Kidney capillary endothelial cell (primary cell): ENCODE measurements around the gene GUCY2C.

Source experiments
- DNase-seq: peaks from one replicate; pipeline ENCODE4 v3.0.0-alpha.2; 2018; ENCODE audit warnings: low spot score

GUCY2C gene

DNA sequence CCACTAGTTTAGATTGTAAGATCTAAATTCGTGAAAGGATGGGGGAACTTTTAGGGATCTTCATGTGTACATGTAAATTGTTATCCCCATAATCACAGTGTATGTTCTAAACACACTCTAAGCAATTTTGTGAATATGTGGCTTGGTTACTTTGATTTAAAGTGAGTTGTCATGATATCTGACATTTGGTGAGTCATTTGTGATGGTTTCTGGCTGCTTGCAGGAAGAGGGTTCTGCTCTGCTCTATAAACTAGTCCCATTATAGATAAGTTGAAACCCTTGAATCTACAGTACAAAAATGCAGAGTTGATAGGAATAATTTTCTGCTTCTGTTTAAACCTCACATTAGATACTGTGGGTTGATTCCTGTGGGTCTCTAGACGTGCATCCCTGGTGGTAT, 14.8 kb downstream of the GUCY2C start:
- DNase-seq = no peak

DNA sequence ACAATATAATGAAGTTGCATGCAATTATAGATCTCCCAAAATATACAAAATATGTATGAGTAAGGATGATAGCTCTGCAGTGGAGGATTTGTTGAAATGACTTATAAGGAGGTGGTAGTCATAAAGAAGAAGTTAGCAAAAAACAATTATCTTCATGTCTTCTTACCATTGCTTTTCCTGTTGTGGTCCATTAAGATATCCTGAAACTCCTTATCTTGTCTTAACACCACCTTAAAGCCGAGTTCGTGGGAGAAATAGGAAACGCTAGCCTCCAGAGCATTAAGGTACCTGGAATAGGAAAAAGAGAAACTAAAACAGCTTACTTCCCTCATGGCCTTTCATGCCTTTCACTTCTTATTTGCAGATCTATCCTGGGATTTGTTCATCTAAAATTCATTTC, 15.2 kb downstream of the GUCY2C start:
- no peak for DNase-seq

DNA sequence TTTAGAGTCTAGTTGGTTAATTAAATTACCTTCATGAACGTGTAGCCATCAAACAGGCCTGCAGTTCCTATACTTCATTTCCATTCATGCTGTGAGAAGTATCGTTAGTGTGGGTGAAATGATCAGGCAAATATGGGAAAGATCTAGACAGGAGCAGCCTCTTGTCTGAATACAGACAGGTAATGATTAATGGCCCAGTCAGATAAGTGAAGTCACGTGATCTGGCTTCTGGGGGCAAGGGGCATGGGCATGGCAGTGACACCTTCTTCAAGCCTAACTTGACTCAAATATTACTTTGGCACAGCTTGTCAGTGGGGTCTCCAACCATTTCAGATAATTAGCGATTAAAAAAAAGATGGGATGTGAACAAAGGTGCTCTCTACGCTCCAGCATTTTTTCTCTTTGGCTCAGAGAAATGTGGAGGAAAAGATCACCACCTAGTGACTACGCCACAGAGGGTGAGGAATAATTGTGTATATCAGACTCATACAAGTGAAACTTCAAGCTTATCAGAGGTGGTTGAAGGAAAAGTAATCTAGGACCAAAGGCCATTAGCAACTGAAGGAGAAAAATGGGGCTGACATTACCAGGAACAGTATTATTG, 17.8 kb downstream of the GUCY2C start:
- no peak for DNase-seq

DNA sequence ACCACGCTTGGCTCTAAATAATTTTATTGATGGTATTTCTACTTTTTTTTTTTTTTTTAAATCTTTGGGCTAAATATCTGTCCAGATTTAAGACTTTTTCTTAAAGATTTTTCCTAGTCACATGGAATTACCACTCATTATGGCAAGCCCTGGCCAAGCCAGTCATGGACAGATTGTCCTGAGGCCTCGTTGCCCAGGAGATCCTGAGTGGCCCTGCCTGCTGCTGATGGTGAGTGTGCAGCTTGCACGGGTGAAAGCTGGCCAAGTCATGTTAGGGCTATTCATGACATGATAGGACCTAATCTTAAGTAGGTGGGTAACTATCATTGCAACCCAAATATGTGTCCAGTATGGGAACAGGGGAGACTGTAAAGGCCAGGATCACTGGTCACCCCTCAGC, 27.8 kb downstream of the GUCY2C start:
- no peak for DNase-seq

DNA sequence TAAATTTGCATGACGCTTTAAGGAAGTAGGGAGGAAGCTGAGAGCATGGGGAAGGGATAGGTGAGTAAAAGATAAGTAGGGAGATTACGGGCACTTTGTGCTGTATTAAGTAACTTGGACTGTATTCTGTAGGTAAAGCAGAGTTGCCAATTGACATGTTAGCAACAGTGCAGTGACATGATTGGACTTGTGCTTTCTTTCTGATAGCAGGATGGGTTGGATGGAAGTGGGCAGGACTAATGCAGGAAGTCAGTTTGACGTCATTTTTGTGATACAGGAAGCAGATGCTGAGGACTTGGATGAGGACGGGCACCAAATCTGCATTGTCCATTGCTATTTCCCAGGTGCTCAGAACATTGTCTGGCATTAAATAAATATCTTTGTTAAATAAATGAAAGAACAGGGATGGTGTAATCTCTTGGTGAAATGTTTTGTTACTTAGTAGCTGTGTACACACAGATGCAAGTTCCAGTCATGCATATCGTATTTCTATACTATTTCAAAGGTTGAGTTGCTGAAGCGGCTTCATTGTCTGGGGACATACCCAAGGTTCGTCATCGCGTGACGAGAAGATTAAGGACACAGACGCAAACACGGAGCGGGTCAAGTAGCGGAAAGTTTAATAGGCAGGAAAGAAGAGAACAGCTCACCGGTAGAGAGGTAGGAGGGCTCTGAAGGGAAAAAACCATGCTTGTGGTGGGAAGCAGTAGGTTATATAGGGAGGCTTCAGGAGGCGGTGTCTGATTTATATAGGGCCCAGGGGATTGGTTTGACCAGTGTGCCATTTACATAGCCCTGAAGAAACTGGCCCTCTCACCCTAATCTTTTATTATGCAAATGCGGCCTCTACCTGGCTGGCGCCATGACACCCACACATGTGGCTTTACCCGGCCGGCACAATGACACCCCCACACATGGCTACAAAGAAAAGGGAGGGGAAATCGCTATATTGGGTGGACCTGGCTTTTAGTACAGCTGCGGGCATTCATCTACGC, 30.7 kb downstream of the GUCY2C start:
- no peak for DNase-seq

DNA sequence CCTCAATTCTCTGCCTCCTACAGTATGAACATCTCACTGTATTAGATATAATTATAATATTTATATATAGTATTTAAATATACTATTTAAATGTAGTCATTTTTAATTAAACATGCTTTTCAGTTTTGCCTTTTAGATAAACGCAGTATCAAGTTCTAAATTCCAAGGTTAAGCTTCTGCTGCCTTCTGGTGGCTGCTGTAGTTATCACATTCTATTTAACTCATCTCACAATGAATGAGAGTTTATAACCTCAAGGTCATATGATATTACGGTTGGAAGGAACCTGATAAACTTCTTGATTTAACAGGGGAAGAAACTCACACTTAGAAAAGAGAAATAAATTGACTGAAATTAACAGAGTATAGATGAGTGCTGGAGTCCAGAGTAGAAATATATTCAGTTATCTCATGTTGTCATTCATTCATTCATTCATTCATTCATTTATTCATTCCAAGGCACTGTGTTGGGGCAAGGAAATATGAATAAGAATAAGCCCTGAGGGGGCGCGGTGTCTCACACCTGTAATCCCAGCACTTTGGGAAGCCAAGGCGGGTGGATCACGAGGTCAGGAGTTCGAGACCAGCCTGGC, 31.9 kb downstream of the GUCY2C start:
- DNase-seq = peak; percentile 20

DNA sequence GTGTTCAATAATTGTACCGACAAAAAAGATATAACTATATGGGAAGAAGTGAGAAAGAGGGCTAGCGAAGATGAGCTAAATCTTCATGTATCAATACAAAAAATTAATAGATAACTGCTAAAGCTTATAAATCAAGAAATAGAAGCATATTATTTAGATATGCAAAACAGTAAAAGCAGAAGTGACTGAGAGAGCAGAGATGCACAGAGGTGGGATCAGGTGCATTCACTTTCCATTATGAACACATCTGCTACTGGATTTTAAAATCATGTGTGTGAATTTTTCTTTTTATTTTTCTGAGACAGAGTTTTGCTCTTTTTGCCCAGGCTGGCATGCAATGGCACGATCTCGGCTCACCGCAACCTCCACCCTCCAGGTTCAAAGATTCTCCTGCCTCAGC, 33.4 kb downstream of the GUCY2C start:
- no peak for DNase-seq

DNA sequence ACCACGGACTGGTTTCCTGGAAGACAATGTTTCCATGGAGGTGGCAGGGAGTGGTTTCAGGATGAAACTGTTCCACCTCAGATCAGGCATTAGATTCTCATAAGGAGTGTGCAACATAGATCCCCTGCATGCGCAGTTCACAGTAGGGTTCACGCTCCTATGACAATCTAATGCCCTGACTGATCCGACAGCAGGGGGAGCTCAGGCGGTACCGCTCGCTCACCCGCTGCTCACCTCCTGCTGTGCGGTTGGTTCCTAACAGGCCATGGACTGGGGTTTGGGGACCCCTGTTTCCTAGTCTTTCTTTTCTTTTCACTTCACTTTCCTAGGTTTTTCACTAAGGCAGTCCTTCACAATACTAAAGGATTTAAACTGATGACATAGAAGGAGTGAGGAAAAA, 39.6 kb downstream of the GUCY2C start:
- no peak for DNase-seq

DNA sequence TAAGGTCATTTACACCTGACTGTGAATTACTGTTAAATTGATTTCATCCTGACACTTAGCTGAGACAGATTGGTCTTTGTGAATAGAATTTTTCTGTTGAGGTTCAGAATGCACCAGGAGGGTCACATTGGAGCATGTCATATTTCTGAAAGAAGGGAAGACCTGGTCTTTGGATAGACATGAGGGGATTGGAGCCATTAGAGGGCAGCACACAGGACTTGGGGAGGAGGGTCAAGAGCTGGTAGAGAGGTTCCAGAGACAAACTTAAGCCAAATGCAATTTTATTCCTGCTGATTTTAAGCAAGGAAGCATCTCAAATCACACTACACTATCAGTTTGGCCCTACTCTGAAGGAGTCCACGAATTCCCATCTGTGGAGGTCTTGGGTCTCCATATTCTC, 41.1 kb downstream of the GUCY2C start:
- no peak for DNase-seq

DNA sequence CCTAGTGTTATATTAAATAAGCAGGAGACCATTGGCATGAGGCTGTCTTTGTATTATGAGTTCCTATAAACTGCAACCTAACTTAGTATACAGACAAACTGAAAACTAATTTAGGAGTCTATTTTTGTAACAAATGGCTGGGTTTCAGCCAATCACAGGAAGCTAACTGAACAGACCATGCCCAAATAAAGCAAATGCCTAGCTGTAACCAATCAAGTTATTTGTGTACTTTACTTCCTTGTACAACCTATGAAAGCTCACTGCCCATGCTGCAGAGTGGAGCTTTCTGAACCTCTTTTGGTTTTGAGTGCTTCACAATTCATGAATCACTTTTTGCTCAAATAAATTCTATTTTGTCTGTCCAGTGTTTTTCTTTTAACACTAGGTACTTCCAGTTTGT, 41.6 kb downstream of the GUCY2C start:
- no peak for DNase-seq

DNA sequence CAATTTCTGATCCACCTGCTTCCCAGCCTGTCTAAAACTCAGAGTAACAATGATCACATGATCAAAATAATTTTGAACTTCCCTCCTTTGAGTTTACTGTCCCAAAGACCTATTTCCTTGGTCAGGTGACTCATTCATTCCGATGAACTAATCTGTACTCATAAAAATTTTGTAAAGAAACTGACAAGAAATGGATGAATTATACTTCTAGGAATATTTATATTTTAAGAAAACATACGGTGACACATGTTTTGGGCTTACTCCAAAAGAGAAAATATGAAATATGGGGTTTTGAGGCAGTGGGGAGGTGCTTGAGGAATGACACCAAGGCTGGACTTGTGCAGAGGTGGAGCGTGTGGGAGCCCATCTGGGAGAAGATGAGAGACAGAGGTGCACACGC, 42.0 kb downstream of the GUCY2C start:
- no peak for DNase-seq

DNA sequence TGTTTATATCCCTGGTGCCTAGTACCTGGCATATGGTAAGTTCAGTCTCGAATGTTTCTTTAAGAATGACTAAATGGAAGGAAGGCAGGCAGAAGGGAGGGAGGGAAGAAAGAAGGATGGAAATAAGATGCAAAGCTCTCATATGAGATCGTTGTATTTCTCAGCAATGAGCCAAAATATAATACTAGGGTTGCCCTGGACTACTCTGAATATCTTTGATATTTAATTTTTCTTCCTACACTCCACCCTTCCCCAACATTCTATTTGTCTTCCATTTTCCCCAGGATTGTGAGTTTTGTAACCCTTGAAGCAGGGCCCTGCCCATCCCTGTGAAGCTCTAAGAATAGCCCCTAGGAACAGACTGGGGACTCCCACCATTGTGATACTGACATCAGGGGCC, 43.9 kb downstream of the GUCY2C start:
- no peak for DNase-seq

DNA sequence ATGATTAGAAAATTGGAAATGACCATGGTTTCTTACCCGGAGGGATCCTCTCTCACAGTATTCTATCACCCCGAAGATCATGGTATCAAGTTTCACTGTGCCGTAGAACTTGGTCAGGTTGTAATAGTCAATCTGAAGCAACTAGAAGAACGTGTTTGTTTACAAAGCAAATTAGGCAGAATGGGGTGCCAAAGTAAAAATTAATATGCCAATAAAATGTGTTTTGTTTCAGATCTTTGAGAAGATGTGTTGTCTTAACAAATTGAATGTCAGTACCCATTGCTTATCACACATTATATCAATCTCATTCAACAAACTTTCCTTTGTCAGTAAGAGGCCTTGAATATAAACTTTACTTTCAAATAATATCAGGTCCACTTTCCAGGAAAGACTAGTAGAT, 45.0 kb downstream of the GUCY2C start:
- DNase-seq = no peak

DNA sequence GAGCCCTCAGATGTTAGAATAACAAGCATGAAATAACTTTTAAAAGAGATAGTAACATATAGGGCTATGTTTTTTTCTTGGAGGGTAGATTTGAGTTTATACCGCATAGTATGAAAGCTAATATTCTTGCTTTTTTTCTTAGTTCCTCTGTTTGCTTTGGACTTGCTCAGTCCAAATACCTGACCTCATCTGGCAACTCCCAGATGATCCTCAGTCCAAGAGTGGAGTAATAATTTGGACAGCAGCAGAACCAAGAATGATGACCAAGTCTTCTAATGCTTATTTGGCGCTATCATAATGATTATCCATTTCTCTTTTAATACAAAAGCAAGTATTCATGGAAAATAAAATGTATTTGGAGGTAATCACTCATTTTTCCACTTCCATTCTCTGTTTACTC, 45.6 kb downstream of the GUCY2C start:
- DNase-seq = no peak

DNA sequence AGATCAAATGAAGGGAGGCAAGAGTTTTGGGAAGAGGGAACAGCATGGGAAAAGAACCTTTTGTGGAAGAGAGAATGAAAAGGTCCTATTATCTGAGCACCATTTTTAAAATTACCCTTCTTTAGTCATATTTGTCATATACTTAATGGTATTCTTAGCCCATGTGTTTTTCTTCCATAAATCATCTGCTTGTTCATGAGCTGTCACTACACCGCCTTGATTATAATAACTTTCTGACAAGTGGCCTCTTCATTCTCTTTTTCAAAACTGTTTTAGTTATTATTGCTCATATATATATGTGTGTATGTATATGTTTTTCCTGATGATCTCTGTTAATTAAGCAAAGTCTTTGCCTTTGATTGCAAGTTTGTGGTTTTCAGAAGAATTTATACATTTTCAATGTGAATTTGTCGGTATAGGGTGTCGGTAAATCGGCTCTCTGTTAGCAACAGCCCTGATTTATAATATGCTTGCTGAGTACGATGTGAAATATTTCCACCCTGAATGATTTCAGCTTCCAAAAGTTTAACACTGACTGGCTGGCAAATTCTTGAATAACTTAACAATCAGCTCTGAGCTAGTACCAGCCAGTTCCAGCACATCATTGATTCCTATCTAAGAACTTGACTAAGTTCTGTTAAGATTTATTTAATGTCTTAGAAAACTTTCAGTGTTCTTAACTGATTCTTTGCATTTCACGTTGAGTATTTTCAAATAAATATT, 49.2 kb downstream of the GUCY2C start:
- no peak for DNase-seq

DNA sequence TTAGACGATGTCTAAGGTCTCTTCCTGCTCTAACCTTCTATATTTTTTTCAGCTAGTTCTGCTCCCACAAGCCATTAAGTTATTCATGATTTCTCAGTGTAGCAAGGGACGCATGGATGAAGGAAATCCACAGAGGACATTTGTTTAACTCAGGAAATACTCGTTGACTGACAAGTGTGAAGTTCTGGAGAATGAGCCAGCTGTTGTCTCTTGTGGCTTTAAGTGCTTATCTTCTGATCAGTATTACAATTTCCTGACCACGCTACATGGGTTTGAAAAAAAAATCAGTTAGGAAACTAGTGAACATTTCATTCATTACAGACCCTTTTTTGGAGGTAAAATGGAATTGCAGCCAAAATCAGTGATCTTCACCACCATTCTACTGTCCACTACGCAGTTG, 53.1 kb downstream of the GUCY2C start:
- no peak for DNase-seq

DNA sequence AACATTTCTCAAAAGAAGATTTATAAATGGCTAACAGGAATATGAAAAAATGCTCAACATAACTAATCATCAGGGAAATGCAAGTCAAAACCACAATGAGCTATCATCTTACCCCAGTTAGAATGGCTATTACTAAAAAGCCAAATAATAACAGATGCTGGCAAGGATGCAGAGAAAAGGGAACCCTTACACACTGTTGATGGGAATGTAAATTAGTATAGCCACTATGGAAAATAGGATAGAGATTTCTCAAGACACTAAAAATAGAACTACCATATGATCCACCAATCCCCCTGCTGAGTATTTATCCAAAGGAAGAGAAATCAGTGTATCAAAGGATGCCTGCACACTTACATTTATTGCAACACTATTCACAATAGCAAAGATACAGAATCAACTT, 58.3 kb downstream of the GUCY2C start:
- DNase-seq = no peak

DNA sequence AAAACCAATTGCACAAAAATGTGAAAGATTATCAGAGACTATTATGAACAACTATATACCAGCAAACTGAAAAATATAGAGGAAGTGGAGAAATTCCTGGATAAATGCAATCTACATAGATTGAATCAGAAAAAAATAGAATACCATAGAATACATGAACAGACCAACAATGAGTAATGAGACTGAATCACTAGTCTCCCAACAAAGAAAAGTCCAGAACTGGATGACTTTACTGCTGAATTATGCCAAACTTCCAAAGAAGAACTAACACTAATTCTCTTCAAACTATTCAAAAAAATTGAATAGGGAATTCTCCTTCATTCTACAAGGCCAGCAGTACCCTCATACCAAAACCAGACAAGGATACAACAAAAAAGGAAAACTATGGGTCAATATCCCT, 60.6 kb downstream of the GUCY2C start:
- no peak for DNase-seq

DNA sequence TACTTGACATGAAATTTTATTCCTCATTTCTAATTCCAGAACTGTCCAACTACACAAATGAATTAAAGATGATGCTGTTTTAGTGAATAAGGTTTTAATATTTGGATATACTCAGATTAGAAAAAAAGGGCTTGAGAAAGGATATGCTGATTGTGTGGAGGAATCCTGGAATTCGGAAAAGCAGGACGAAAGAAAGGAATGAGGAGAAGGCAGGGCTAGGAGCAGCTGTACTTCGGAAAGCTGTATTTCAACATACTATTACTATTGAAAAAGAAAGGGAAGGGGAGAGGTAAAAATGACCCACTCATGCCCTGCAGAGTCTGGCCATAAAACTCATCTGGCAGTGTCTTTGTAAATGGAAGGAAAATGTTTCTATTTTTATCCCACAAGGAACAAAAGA, 65.6 kb downstream of the GUCY2C start:
- DNase-seq = no peak

DNA sequence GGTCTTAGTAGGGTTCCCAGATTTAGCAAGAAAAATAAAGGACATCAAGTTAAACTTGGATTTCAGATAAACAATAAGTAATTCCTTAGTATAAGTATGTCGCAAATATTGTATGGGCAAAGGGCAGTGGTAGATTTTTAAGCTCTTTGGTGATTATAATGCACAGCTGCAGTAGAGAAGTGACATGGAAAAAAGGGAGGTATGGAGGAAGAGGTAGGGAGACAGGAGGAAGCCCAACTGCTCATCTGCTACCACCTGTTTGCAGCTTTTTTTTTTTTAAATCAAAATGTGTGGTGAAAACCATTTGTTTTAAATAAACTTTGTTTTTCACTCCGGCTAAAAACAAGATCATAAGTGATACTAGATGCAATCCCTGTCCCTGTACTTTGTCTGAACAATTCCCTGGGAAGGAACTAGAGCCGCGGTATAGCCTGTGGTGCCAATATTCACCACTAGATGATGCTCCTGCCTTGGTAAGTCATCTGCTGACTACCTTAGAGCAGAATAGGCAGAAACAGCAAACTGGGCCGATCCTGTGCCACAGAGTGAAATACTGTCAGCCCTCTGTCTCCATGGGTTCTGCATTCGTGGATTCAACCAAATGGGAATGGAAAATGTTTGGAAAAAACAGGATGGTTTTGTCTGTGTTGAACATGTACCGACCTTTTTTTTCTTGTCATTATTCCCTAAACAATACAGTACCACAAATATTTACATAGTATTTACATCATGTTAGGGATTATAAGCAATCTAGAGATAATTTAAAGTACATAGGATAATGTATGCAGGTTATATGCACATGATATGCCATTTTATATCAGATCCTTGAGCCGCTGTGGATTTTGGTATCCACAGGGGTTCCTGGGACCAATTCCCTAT, 66.3 kb downstream of the GUCY2C start:
- peak; percentile 55 for DNase-seq

DNA sequence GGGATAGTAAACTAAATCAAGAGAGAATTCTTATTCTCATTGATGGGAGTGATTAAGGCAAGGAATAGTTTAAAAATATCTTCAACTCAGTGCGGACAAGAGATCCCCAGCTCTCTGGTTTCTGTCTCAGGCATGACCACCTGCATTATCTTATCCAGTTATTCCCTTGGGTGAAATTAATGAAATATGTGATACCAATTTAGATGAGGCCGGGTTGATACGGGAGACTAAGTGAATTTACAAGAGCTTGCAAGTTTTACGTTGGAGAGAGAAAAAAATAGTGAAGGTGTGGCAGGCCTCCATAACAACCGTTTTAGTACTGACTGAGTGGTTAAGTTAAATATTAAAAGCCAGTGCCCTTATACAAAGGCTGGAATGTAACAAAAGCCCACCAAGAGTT, 67.6 kb downstream of the GUCY2C start:
- DNase-seq = no peak

DNA sequence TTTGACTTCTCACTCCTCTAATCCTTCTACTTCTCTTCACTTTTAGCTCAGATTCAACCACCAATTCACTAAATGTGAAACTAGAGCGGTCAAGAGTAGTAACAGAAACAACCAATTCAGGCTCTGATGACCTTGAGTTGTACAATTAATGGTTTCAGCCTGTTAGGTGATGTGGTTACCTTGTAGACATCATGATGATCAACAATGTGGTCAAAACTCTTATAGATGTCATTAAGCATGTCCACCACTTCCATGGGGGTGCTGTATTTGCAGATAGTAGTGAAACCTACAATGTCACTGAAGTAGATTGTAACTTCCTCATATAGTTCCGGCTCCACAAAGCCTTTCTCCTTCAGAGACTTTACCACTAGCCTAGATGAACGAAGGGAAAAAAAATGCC, 74.6 kb downstream of the GUCY2C start:
- no peak for DNase-seq
